Stimulated activated naive CD4-positive, alpha-beta T cell treated with Interleukin-2 at 50 U/mL for 16 hours (primary cell): ENCODE measurements around the gene MYH11.

Source experiments
- DNase-seq: peaks from one replicate; lab custom pipeline; 2025; lab: John Stamatoyannopoulos, UW

The MYH11 gene

GRCh38 chr16:15777533-15778203, 79.2 kb downstream of the MYH11 start:
- DNase-seq, result no peak

- DNase-seq, result no peak
Observed at GRCh38 chr16:15776572-15776971, 80.3 kb downstream of the MYH11 start.

GRCh38 chr16:15775663-15776304, 81.0 kb downstream of the MYH11 start:
- no peak for DNase-seq

- DNase-seq, result no peak
Observed at GRCh38 chr16:15775209-15775608, 81.6 kb downstream of the MYH11 start.

GRCh38 chr16:15773968-15774367, 82.9 kb downstream of the MYH11 start:
- DNase-seq, result no peak

GRCh38 chr16:15772579-15773293, 84.1 kb downstream of the MYH11 start:
- DNase-seq, result no peak

- no peak for DNase-seq
Observed at GRCh38 chr16:15771694-15772093, 85.1 kb downstream of the MYH11 start.

GRCh38 chr16:15770512-15770911, 86.3 kb downstream of the MYH11 start:
- no peak for DNase-seq

GRCh38 chr16:15770107-15770506, 86.7 kb downstream of the MYH11 start:
- no peak for DNase-seq

- DNase-seq, result no peak
Observed at GRCh38 chr16:15769239-15769638, 87.6 kb downstream of the MYH11 start.

GRCh38 chr16:15768201-15768600, 88.6 kb downstream of the MYH11 start:
- DNase-seq, result no peak

- DNase-seq, result no peak
Observed at GRCh38 chr16:15766918-15767317, 89.9 kb downstream of the MYH11 start.

GRCh38 chr16:15765880-15766279, 90.9 kb downstream of the MYH11 start:
- peak; percentile 4 for DNase-seq

GRCh38 chr16:15765116-15765515, 91.7 kb downstream of the MYH11 start:
- no peak for DNase-seq

GRCh38 chr16:15764112-15764511, 92.7 kb downstream of the MYH11 start:
- DNase-seq, result no peak

- DNase-seq, result no peak
Observed at GRCh38 chr16:15760129-15760528, 96.7 kb downstream of the MYH11 start.

- no peak for DNase-seq
Observed at GRCh38 chr16:15759070-15759469, 97.8 kb downstream of the MYH11 start.

- DNase-seq, result no peak
Observed at GRCh38 chr16:15757630-15758251, 99.1 kb downstream of the MYH11 start.

- DNase-seq, result no peak
Observed at GRCh38 chr16:15757077-15757386, 99.8 kb downstream of the MYH11 start.

GRCh38 chr16:15754821-15755534, 101.8 kb downstream of the MYH11 start:
- DNase-seq, result no peak

GRCh38 chr16:15752717-15753488, 103.9 kb downstream of the MYH11 start:
- no peak for DNase-seq

- DNase-seq, result no peak
Observed at GRCh38 chr16:15751940-15752339, 104.9 kb downstream of the MYH11 start.
